GM10248 (cell line): ENCODE measurements around the gene CRIM1.

Source experiments
- CTCF ChIA-PET: fragments of 300-600 bp; sonication (Branson Sonifier 250); formaldehyde crosslinking; extraction: SDS; loops from one replicate; lab custom pipeline; 2021; ENCODE audit warnings: antibody characterized with exemption; lab: Yijun Ruan, JAX
- POLR2A ChIA-PET: fragments of 350-650 bp; sonication (Branson Sonifier 250); formaldehyde crosslinking; extraction: SDS; loops from one replicate; lab custom pipeline; 2020; ENCODE audit warnings: antibody characterized with exemption; lab: Yijun Ruan, JAX
- DNase-seq: peaks from one replicate; pipeline ENCODE4 v3.0.0; 2012; ENCODE audit errors: extremely low spot score
- TF ChIP-seq, protein P1 (sequence below): IDR thresholded peaks from 2 replicates; pipeline ENCODE4 v1.5.1; 2012; ENCODE audit warnings: mild to moderate bottlenecking, low read depth; ENCODE audit errors: extremely low read depth, missing control alignments, control extremely low read depth

CRIM1 gene

GRCh38 chr2:36497570-36498163, 142.1 kb downstream of the CRIM1 start:
- no peak for DNase-seq
- TF ChIP-seq, protein P1, sequence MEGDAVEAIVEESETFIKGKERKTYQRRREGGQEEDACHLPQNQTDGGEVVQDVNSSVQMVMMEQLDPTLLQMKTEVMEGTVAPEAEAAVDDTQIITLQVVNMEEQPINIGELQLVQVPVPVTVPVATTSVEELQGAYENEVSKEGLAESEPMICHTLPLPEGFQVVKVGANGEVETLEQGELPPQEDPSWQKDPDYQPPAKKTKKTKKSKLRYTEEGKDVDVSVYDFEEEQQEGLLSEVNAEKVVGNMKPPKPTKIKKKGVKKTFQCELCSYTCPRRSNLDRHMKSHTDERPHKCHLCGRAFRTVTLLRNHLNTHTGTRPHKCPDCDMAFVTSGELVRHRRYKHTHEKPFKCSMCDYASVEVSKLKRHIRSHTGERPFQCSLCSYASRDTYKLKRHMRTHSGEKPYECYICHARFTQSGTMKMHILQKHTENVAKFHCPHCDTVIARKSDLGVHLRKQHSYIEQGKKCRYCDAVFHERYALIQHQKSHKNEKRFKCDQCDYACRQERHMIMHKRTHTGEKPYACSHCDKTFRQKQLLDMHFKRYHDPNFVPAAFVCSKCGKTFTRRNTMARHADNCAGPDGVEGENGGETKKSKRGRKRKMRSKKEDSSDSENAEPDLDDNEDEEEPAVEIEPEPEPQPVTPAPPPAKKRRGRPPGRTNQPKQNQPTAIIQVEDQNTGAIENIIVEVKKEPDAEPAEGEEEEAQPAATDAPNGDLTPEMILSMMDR, result no peak
- CTCF ChIA-PET, result interaction anchor here (1.0 to 1.6 kb wide), 3 partner anchors 9 to 167 kb away, joined by 3 to 5 read pairs (median 3); no protein-coding TSS in a partner anchor
- POLR2A ChIA-PET, result no interaction called here

- TF ChIP-seq, protein P1, result no peak
- ChIA-PET CTCF (interaction anchor here (0.8 to 1.6 kb wide), 4 partner anchors 8 to 147 kb away, joined by 3 to 6 read pairs (median 4); no protein-coding TSS in a partner anchor), POLR2A (no interaction called here)
- no peak for DNase-seq
Measured at GRCh38 chr2:36499128-36499820, 143.7 kb downstream of the CRIM1 start.

GRCh38 chr2:36500072-36500471, 144.5 kb downstream of the CRIM1 start:
- DNase-seq, result no peak
- ChIA-PET CTCF (interaction anchor here (0.8 to 1.6 kb wide), 7 partner anchors 14 to 164 kb away, joined by 3 to 6 read pairs (median 3); no protein-coding TSS in a partner anchor), POLR2A (no interaction called here)
- TF ChIP-seq, protein P1, result no peak

- ChIA-PET POLR2A (no interaction called here), CTCF (interaction anchor here (1.5 kb wide), 1 partner anchor 12 kb away, joined by 3 read pairs; no protein-coding TSS in a partner anchor)
- no peak for DNase-seq
- TF ChIP-seq, protein P1, result no peak
Measured at GRCh38 chr2:36502081-36502480, 146.5 kb downstream of the CRIM1 start.

DNA sequence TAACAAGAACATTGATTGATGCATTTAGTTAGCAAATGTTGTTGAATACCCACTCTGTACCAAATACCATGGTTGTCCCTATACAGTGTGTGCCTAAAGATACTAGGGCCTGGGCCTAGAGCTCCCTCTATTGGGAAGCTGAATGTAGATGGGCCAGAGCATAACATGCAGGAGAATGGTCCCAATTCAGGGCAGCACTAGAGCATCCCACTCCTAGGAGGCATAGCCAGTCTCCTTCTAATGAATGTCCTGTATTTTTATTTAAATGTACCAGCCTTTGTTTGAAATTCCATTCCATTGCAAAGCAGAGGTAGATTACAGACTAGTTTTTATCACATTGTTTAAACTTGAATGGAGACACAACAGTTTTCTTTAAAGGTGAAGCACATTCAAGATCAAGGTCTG, 151.8 kb downstream of the CRIM1 start:
- ChIA-PET POLR2A (no interaction called here), CTCF (interaction anchor here (0.6 to 2.0 kb wide), 21 partner anchors 9 to 600 kb away, joined by 3 to 14 read pairs (median 4); no protein-coding TSS in a partner anchor)
- TF ChIP-seq, protein P1, result peak; percentile 85
- peak; percentile 58 for DNase-seq

- DNase-seq, result no peak
Measured at GRCh38 chr2:36509075-36509474, 153.5 kb downstream of the CRIM1 start.

More at GRCh38 chr2:36509075-36509474, 153.5 kb downstream of the CRIM1 start:
- TF ChIP-seq, protein P1, result no peak
- ChIA-PET POLR2A (no interaction called here), CTCF (interaction anchor here (1.2 kb wide), 1 partner anchor 15 kb away, joined by 3 read pairs; no protein-coding TSS in a partner anchor)
